Cardiac muscle cell (in vitro differentiated cells and primary cell): ENCODE measurements around the gene ISCA2. TPM values are rescaled to one million over a fixed set of nuclear protein-coding genes. Genes with fewer than 3 reads are reported as not detected.
A peak's percentile ranks its signal among the peaks of the same experiment; 100 is the strongest.

Source experiments
- DNase-seq, 2 donors: peaks; one replicate each; pipeline versions ENCODE4 v3.0.0 to v3.0.0-alpha.2; 2010 to 2017; ENCODE audit warnings: low read depth in 1 of 2, low spot score in 1 of 2
- H3K27ac ChIP-seq: fragments of 200-600 bp; sonication (generic); 2 replicates; pipeline ENCODE4 v1.5.1; 2016
- H3K27me3 ChIP-seq: fragments of 200-600 bp; sonication (generic); 2 replicates; pipeline ENCODE4 v1.6.0; 2016; ENCODE audit warnings: control low read depth
- H3K36me3 ChIP-seq: fragments of 200-600 bp; sonication (generic); 2 replicates; pipeline ENCODE4 v1.5.1; 2016; ENCODE audit warnings: control low read depth
- H3K4me1 ChIP-seq: fragments of 200-600 bp; sonication (generic); 2 replicates; pipeline ENCODE4 v1.8.1; 2017; ENCODE audit warnings: low read depth, mild to moderate bottlenecking, mixed run types
- H3K4me3 ChIP-seq: fragments of 200-600 bp; sonication (generic); 2 replicates; pipeline ENCODE4 v1.5.1; 2016; ENCODE audit warnings: mild to moderate bottlenecking
- H3K9me3 ChIP-seq: fragments of 200-600 bp; sonication (generic); 2 replicates; pipeline ENCODE4 v1.5.1; 2017; ENCODE audit warnings: low read depth, mild to moderate bottlenecking, control low read depth
- polyA plus RNA-seq: library from polyadenylated mRNA; unstranded; fragments of >200 nt; fragmentation: Nextera tagmentation; extraction: Ambion mirVana; gene quantifications from 2 replicates; pipeline ENCODE4 v1.2.1, GENCODE V29; 2016
- total RNA-seq: library from RNA; depleted of rRNA; stranded (reverse); fragments of >200 nt; gene quantifications from 2 replicates; pipeline ENCODE4 v1.2.3, GENCODE V29; 2016
- TF ChIP-seq, protein P1 (sequence below): IDR thresholded peaks from 2 replicates; pipeline ENCODE4 v1.5.1; 2012; ENCODE audit warnings: low read depth, mild to moderate bottlenecking, low read length

Gene ISCA2
- total and polyA plus RNA-seq, 2 experiments from 2014 or later = 26.5 to 141 TPM

DNA sequence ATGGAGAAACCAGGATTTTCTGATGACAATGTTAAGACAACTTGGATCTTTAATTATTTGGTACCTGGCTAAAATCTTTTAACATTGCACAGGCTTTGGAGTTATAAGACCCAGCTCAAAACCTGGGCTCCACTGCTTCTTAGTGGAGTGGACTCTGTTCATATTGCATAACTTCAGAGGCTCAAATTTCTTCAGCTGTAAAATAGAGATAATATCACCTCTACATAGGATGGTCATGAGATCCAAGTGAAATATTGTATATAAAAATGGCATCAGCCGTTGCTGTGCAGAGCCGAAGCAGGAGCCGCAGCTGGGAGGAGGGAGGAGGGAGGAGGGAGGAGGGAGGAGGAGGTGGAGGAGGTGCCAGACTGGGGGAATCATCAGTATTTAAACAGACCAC, 11.0 kb upstream of the ISCA2 start:
- TF ChIP-seq, protein P1, sequence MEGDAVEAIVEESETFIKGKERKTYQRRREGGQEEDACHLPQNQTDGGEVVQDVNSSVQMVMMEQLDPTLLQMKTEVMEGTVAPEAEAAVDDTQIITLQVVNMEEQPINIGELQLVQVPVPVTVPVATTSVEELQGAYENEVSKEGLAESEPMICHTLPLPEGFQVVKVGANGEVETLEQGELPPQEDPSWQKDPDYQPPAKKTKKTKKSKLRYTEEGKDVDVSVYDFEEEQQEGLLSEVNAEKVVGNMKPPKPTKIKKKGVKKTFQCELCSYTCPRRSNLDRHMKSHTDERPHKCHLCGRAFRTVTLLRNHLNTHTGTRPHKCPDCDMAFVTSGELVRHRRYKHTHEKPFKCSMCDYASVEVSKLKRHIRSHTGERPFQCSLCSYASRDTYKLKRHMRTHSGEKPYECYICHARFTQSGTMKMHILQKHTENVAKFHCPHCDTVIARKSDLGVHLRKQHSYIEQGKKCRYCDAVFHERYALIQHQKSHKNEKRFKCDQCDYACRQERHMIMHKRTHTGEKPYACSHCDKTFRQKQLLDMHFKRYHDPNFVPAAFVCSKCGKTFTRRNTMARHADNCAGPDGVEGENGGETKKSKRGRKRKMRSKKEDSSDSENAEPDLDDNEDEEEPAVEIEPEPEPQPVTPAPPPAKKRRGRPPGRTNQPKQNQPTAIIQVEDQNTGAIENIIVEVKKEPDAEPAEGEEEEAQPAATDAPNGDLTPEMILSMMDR = no peak
- Histone ChIP-seq H3K36me3 (peaks cover 22% of the 10 kb centered on the region), H3K4me1 (peaks cover 14% of the 10 kb centered on the region)

GRCh38 chr14:74483321-74483720, 10.2 kb upstream of the ISCA2 start:
- Histone ChIP-seq H3K27me3 (no peaks in the 10 kb centered on the region), H3K4me3 (no peak overlapping the region), H3K4me1 (peaks cover 14% of the 10 kb centered on the region), H3K9me3 (no peaks in the 10 kb centered on the region), H3K36me3 (peaks cover 22% of the 10 kb centered on the region), H3K27ac (no peak overlapping the region)
- TF ChIP-seq, protein P1 = no peak
- peak in 1 of 2 donors; percentile 30 for DNase-seq

More for the DNA sequence above, 11.0 kb upstream of the ISCA2 start:
- no peak overlapping the region for H3K4me3 ChIP-seq
- no peak overlapping the region for H3K27ac ChIP-seq
- no peak for DNase-seq
- H3K27me3 ChIP-seq = no peaks in the 10 kb centered on the region
- no peaks in the 10 kb centered on the region for H3K9me3 ChIP-seq

DNA sequence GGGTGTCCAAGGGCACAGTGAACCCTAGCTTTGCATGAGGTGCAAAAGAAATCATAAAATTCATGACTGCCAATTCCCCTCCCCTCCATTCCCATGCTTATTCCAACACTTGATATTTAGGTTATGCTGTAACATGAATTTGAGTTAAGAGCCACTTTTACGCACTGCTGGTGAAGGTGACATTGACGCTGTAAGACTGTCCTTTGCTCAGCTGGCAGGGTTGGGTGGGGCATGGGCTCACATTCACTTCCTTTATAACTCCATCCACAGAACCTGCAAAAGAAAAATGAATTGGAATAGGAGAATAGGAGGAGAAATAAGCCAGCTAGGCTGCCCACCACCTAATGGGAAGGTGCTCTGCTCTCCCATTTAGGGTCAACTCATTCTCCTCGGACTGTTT, 7.4 kb upstream of the ISCA2 start:
- Histone ChIP-seq H3K27ac (no peak overlapping the region), H3K4me1 (peaks cover 8% of the 10 kb centered on the region), H3K36me3 (peaks cover 16% of the 10 kb centered on the region), H3K27me3 (no peaks in the 10 kb centered on the region), H3K4me3 (no peak overlapping the region), H3K9me3 (no peaks in the 10 kb centered on the region)
- no peak for DNase-seq
- TF ChIP-seq, protein P1 = no peak

DNA sequence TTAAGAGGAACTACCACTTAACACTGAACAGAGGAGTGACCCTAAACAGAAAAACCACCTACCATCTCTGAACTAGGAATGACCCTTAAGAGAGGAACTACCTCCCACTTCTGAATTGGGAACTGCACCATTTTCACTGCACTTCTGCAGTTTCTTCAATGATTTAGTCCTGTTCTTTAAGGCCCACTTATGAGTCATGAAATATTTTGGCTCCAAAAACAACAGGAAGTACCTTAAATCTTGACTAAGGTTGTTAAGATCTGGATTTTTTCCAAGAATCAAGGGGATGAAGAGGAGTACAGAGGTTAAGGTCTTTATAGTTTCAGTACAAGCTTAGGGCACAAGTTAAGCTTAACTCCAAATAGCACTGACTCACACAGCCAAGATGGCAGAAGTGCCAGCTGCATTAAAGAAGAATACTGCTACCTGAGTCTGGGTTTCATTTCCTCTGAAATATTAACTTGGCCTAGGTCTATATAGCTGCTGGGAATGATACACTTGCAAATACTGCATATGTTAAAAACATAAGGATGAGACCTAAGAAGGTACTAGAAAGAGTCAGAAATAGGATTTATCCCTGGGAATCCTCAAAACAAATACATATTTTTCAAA, 4.7 kb upstream of the ISCA2 start:
- Histone ChIP-seq H3K9me3 (no peaks in the 10 kb centered on the region), H3K27me3 (no peaks in the 10 kb centered on the region), H3K36me3 (peaks cover 5% of the 10 kb centered on the region), H3K4me3 (no peak overlapping the region), H3K4me1 (peaks cover 12% of the 10 kb centered on the region), H3K27ac (no peak overlapping the region)
- DNase-seq = peak in 1 of 2 donors; percentile 68
- TF ChIP-seq, protein P1 = no peak

GRCh38 chr14:74490486-74490885, 3.1 kb upstream of the ISCA2 start:
- Histone ChIP-seq H3K27me3 (no peaks in the 10 kb centered on the region), H3K9me3 (no peaks in the 10 kb centered on the region), H3K27ac (no peak overlapping the region), H3K4me3 (no peak overlapping the region), H3K4me1 (peaks cover 17% of the 10 kb centered on the region), H3K36me3 (peaks cover 3% of the 10 kb centered on the region)
- no peak for DNase-seq
- TF ChIP-seq, protein P1 = no peak
